GM06990 (cell line): ENCODE results near the gene MLC1.

Source experiments
- DNase-seq: peaks from one replicate; pipeline ENCODE4 v3.0.0-alpha.2; 2011; ENCODE audit not compliant: insufficient read length; ENCODE audit errors: extremely low read depth
- H3K27me3 ChIP-seq: replicated peaks from 2 replicates; pipeline ENCODE4 v1.6.0; 2011; ENCODE audit warnings: low read length; ENCODE audit not compliant: control insufficient read depth, insufficient read depth
- H3K36me3 ChIP-seq: 2 replicates; pipeline ENCODE4 v1.5.1; 2011; ENCODE audit warnings: low read length; ENCODE audit not compliant: control insufficient read depth, insufficient read depth
- H3K4me3 ChIP-seq: replicated peaks from 2 replicates; pipeline ENCODE4 v1.5.1; 2011; ENCODE audit warnings: low read depth, mild to moderate bottlenecking, control low read depth, low read length
- CTCF ChIP-seq: IDR thresholded peaks from 2 replicates; pipeline ENCODE4 v1.5.1; 2011; ENCODE audit warnings: low read length, control low read depth, mild to moderate bottlenecking, inconsistent platforms; ENCODE audit not compliant: insufficient read depth, poor library complexity, severe bottlenecking

MLC1 gene

DNA sequence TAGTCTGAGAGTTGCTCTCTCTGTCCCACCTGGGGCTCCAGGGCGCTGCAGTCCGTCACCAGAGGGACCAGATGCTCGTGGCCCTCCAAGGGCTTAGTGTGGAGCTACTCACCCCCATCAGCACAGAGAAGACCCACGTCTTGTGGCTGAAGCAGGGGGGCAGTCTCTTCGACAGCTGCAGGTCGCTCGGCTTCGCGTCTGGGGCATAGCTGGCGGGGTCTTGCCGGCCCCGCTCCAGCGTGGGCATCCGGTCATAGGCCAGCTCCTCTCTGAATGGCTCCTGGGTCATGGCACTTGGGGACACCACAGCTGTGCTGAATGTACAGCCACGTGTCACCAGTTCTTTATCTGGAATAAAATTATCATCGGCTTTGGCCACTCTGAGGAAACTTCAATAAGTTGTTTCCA lies 608 bp downstream of the MLC1 start:
- Histone ChIP-seq H3K4me3 (no peak overlapping the region), H3K36me3 (no peaks in the 10 kb centered on the region), H3K27me3 (peaks cover 3% of the 10 kb centered on the region)
- no peak for TF ChIP-seq CTCF
- no peak for DNase-seq

DNA sequence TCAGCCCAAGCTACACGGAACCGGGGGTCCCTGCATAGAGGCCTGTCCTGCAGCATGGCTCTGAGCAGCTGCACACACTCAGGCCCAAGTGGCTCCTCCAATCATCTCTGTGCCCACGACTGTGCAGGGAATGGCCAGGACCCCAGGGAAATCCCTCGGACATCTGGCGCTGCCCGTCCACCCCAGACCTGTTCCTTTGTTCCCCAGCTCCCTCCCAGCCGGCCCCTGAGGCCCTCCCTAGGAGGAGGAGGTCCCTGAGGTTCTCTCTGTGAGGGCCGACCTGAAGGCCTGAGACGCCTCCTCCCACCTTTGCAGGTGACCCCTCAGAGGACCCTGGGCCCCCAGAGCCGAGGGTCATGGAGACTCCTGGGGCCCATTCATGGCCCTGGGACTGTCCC lies 1.1 kb downstream of the MLC1 start:
- H3K36me3 ChIP-seq: no peaks in the 10 kb centered on the region
- TF ChIP-seq CTCF: no peak
- H3K4me3 ChIP-seq: no peak overlapping the region
- DNase-seq: no peak
- H3K27me3 ChIP-seq: peaks cover 3% of the 10 kb centered on the region

- no peak overlapping the region for H3K4me3 ChIP-seq
- H3K36me3 ChIP-seq: no peaks in the 10 kb centered on the region
- TF ChIP-seq CTCF: no peak
Observed at GRCh38 chr22:50083462-50084079, 1.7 kb downstream of the MLC1 start.

DNA sequence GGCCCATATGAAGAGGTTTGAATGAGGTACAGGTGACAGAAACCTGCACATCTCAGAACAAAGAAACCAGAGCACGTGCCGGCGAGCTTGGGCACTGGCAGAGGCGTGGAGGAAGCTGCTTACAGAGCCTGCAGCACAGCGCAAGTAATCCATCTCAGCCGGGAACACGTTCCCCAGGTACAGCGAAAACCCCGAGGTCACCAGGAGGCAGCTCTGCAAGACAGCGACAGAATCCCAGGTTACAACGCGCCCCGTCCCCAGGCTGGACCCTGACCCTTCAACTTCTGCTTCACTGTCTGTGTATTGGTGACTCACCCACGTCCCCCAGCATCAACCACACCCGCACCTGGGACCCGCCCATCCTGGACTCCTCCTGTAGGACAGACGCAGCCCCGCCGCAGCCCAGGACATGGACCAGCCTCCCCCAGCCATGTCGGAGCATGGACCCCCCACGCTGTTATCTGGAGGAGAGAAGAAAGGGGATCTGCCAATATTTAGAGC lies 2.2 kb downstream of the MLC1 start:
- Histone ChIP-seq H3K27me3 (peaks cover 3% of the 10 kb centered on the region), H3K36me3 (no peaks in the 10 kb centered on the region), H3K4me3 (no peak overlapping the region)
- TF ChIP-seq CTCF: no peak
- no peak for DNase-seq

More at GRCh38 chr22:50083462-50084079, 1.7 kb downstream of the MLC1 start:
- no peak for DNase-seq
- H3K27me3 ChIP-seq: peaks cover 3% of the 10 kb centered on the region

DNA sequence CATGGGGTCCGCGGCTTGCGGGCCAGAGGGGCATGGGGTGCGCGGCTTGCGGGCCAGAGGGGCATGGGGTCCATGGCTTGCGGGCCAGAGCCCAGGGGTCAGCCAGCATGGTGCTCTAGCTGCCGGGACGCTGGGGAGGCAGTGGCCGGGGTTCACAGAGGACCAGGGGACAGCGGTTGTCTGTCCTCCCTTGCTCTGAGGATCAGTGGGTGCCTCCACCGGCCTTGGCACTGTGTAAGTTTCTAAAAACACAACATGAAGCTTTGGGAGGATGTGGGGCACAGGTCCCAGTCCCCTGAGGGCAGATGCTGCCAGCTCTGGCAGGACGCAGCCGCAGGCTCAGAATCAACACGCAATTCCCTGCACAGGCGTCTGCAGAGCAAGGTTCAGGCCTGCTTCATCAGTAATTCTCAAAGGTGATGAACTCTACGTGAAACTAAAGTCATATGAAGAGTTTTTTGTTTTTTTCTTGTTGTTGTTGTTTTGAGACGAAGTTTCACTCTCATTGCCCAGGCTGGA lies 3.0 kb downstream of the MLC1 start:
- H3K36me3 ChIP-seq: no peaks in the 10 kb centered on the region
- peaks cover 3% of the 10 kb centered on the region for H3K27me3 ChIP-seq
- no peak for TF ChIP-seq CTCF
- DNase-seq: no peak
- H3K4me3 ChIP-seq: no peak overlapping the region
